Neural progenitor cell (in vitro differentiated cells): ENCODE measurements around the gene ACTR3. TPM values are rescaled to one million over a fixed set of nuclear protein-coding genes. Genes with fewer than 3 reads are reported as not detected.

Experiments used
- DNase-seq: peaks from one replicate; pipeline ENCODE4 v3.0.0-alpha.2; 2016; ENCODE audit warnings: low spot score
- H2AFZ ChIP-seq: fragments of 200-600 bp; sonication (generic); replicated peaks from 2 replicates; pipeline ENCODE4 v1.6.1; 2016; ENCODE audit warnings: antibody characterized with exemption
- H3F3A ChIP-seq: fragments of 200-600 bp; sonication (generic); 2 replicates; pipeline ENCODE4 v1.6.1; 2016; ENCODE audit warnings: antibody characterized with exemption, low read depth
- H3K27ac ChIP-seq: fragments of 200-600 bp; sonication (generic); 2 replicates; pipeline ENCODE4 v1.5.1; 2016; ENCODE audit warnings: mild to moderate bottlenecking
- H3K27me3 ChIP-seq: fragments of 200-600 bp; sonication (generic); 2 replicates; pipeline ENCODE4 v1.6.1; 2016; ENCODE audit warnings: mild to moderate bottlenecking, moderate library complexity
- H3K36me3 ChIP-seq: fragments of 200-600 bp; sonication (generic); 2 replicates; pipeline ENCODE4 v1.5.1; 2016
- H3K4me1 ChIP-seq: fragments of 200-600 bp; sonication (generic); 2 replicates; pipeline ENCODE4 v1.6.1; 2016; ENCODE audit warnings: mixed run types
- H3K4me2 ChIP-seq: fragments of 200-600 bp; sonication (generic); 2 replicates; pipeline ENCODE4 v1.6.1; 2016
- H3K4me3 ChIP-seq: fragments of 200-600 bp; sonication (generic); 2 replicates; pipeline ENCODE4 v1.5.1; 2016
- H3K79me2 ChIP-seq: fragments of 200-600 bp; sonication (generic); 2 replicates; pipeline ENCODE4 v1.6.1; 2016; ENCODE audit warnings: low read depth
- H3K9ac ChIP-seq: fragments of 200-600 bp; sonication (generic); 2 replicates; pipeline ENCODE4 v1.6.1; 2016
- H3K9me3 ChIP-seq: fragments of 200-600 bp; sonication (generic); 2 replicates; pipeline ENCODE4 v1.5.1; 2016; ENCODE audit warnings: low read depth
- H4K20me1 ChIP-seq: fragments of 200-600 bp; sonication (generic); 2 replicates; pipeline ENCODE4 v1.6.1; 2016; ENCODE audit warnings: low read depth
- H3K27ac Mint-ChIP-seq: 3 replicates; pipeline ENCODE4 v1.8.0; 2021; ENCODE audit warnings: mixed read lengths
- H3K27me3 Mint-ChIP-seq: 2 replicates; pipeline ENCODE4 v1.8.0; 2022; ENCODE audit warnings: low read depth, mild to moderate bottlenecking, inconsistent platforms, moderate library complexity, mixed read lengths; ENCODE audit not compliant: insufficient read depth
- H3K36me3 Mint-ChIP-seq: 3 replicates; pipeline ENCODE4 v1.8.0; 2021; ENCODE audit warnings: mixed read lengths
- H3K4me1 Mint-ChIP-seq: 3 replicates; pipeline ENCODE4 v1.8.0; 2021; ENCODE audit warnings: mixed read lengths
- H3K4me3 Mint-ChIP-seq: 3 replicates; pipeline ENCODE4 v1.8.0; 2021; ENCODE audit warnings: mild to moderate bottlenecking, moderate library complexity, mixed read lengths
- H3K9me3 Mint-ChIP-seq: 3 replicates; pipeline ENCODE4 v1.8.0; 2020; ENCODE audit warnings: mixed read lengths
- EZH2 ChIP-seq: fragments of 200-600 bp; sonication (generic); IDR thresholded peaks from 2 replicates; pipeline ENCODE4 v1.6.1; 2017; ENCODE audit warnings: antibody characterized with exemption, mild to moderate bottlenecking, moderate library complexity
- EZH2phosphoT487 ChIP-seq: fragments of 200-600 bp; sonication (generic); IDR thresholded peaks from 2 replicates; pipeline ENCODE4 v1.6.1; 2017; ENCODE audit warnings: antibody characterized with exemption
- total RNA-seq: library from RNA; depleted of rRNA; stranded (reverse); fragments of >200 nt; gene quantifications from 2 replicates; pipeline ENCODE4 v1.2.3, GENCODE V29; 2015; ENCODE audit warnings: low replicate concordance
- TF ChIP-seq, protein P1 (sequence below): fragments of 200-600 bp; sonication (generic); IDR thresholded peaks from 2 replicates; pipeline ENCODE4 v1.5.1; 2017; ENCODE audit warnings: antibody characterized with exemption, mild to moderate bottlenecking

Gene ACTR3
- total RNA-seq, 1 donor from 2014 or later, result 175 TPM

DNA sequence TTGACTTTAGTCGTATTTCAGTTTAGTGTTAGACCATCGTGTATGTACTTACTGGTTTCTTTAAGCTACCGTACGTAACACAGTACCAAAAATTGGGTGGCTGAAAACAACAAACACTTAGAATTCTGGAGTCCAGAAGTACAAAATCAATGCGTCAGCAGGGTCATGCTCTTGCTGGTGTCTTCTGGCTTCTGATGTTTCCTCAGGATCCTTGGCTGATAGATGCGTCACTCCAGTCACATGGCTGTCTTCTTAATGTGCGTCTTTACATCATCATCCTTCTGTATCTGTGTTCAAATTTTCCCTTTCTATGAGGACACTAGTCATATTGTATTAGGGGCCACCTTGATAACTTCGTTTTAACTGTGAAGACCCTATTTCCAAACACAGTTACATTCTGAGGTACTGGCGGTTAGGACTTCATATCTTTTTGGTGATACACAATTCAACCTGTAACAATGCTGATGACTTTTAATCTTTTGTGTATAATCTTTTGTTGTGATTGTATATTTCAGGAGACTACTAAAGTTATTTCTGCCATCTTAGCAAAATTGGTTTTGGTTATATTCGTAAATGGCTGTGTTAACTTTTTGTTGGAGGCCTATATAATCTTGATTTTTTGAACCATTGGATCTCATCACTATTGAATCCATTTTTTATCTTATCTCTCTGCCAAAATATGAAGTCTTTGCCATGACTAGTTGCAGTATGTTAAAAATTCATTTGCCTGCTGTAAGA lies 25.4 kb downstream of the ACTR3 start:
- H2AFZ ChIP-seq, result no peak overlapping the region
- no peak overlapping the region for H3K9ac ChIP-seq
- no peaks in the 10 kb centered on the region for H3K27me3 Mint-ChIP-seq
- peaks cover 48% of the 10 kb centered on the region for H3K36me3 Mint-ChIP-seq
- H3K9me3 ChIP-seq, result no peaks in the 10 kb centered on the region
- TF ChIP-seq EZH2 (no peak), EZH2phosphoT487 (no peak)
- TF ChIP-seq, protein P1, sequence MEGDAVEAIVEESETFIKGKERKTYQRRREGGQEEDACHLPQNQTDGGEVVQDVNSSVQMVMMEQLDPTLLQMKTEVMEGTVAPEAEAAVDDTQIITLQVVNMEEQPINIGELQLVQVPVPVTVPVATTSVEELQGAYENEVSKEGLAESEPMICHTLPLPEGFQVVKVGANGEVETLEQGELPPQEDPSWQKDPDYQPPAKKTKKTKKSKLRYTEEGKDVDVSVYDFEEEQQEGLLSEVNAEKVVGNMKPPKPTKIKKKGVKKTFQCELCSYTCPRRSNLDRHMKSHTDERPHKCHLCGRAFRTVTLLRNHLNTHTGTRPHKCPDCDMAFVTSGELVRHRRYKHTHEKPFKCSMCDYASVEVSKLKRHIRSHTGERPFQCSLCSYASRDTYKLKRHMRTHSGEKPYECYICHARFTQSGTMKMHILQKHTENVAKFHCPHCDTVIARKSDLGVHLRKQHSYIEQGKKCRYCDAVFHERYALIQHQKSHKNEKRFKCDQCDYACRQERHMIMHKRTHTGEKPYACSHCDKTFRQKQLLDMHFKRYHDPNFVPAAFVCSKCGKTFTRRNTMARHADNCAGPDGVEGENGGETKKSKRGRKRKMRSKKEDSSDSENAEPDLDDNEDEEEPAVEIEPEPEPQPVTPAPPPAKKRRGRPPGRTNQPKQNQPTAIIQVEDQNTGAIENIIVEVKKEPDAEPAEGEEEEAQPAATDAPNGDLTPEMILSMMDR, result no peak
- H3F3A ChIP-seq, result no peaks in the 10 kb centered on the region
- no peak overlapping the region for H3K4me3 ChIP-seq
- H3K4me2 ChIP-seq, result no peak overlapping the region
- no peaks in the 10 kb centered on the region for H3K4me1 ChIP-seq
- H3K9me3 Mint-ChIP-seq, result peaks cover 3% of the 10 kb centered on the region
- peaks cover 63% of the 10 kb centered on the region for H3K79me2 ChIP-seq
- H3K4me1 Mint-ChIP-seq, result no peaks in the 10 kb centered on the region
- DNase-seq, result no peak
- no peak overlapping the region for H3K4me3 Mint-ChIP-seq
- no peak overlapping the region for H3K27ac Mint-ChIP-seq
- H3K27ac ChIP-seq, result no peak overlapping the region
- no peaks in the 10 kb centered on the region for H3K27me3 ChIP-seq
- peaks cover 5% of the 10 kb centered on the region for H4K20me1 ChIP-seq
- H3K36me3 ChIP-seq, result peaks cover 12% of the 10 kb centered on the region

DNA sequence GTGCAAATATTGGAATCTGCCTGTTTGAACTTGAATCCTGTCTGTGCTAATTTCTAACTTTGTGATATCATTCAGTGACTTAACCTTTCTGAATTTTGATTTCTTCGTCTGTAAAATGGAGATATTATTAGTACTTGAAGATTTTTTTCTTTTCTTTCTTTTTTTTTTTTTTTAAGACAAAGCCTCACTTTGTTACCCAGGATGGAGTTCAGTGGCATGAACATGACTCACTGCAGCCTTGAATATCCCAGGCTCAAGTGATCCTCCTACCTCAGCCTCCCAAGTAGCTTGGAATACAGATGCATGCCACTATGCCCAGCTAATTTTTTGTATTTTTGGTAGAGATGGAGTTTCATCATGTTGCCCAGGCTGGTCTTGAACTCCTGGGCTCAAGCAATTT lies 28.3 kb downstream of the ACTR3 start:
- H3K4me1 ChIP-seq, result no peaks in the 10 kb centered on the region
- H3K9me3 ChIP-seq, result no peaks in the 10 kb centered on the region
- H3K27ac ChIP-seq, result no peak overlapping the region
- DNase-seq, result no peak
- H3K36me3 Mint-ChIP-seq, result peaks cover 43% of the 10 kb centered on the region
- H3K79me2 ChIP-seq, result peaks cover 58% of the 10 kb centered on the region
- no peak overlapping the region for H3K4me3 ChIP-seq
- no peak overlapping the region for H3K4me3 Mint-ChIP-seq
- H3K9ac ChIP-seq, result no peak overlapping the region
- no peaks in the 10 kb centered on the region for H3K4me1 Mint-ChIP-seq
- no peak overlapping the region for H3K27ac Mint-ChIP-seq
- no peaks in the 10 kb centered on the region for H3K27me3 Mint-ChIP-seq
- TF ChIP-seq, protein P1, result no peak
- TF ChIP-seq EZH2 (no peak), EZH2phosphoT487 (no peak)
- H3K27me3 ChIP-seq, result no peaks in the 10 kb centered on the region
- H4K20me1 ChIP-seq, result no peaks in the 10 kb centered on the region
- no peaks in the 10 kb centered on the region for H3F3A ChIP-seq
- H3K9me3 Mint-ChIP-seq, result peaks cover 3% of the 10 kb centered on the region
- peaks cover 12% of the 10 kb centered on the region for H3K36me3 ChIP-seq
- H3K4me2 ChIP-seq, result no peak overlapping the region
- H2AFZ ChIP-seq, result no peak overlapping the region

DNA sequence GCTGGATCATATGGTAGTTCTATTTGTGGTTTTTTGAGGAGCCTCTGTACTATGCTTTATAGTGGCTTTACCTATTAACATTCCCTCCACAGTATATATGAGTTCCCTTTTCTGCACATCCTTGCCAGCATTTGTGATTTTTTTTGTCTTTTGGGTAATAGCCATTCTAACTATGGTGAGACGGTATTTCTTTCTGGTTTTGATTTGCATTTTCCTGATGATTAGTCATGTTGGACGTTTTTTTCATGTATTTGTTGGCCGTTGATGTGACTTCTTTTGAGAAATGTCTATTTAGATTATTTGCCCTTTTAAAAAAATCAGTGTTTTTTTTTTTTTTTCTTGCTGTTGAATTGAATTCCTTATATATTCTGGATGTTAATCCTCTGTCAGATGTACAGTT lies 31.1 kb downstream of the ACTR3 start:
- Mint-ChIP-seq H3K27me3 (no peaks in the 10 kb centered on the region), H3K27ac (no peak overlapping the region), H3K4me1 (no peaks in the 10 kb centered on the region), H3K9me3 (peaks cover 3% of the 10 kb centered on the region), H3K4me3 (no peak overlapping the region), H3K36me3 (peaks cover 37% of the 10 kb centered on the region)
- H4K20me1 ChIP-seq, result no peaks in the 10 kb centered on the region
- H3K79me2 ChIP-seq, result peaks cover 64% of the 10 kb centered on the region
- H3K36me3 ChIP-seq, result peaks cover 12% of the 10 kb centered on the region
- DNase-seq, result no peak
- H3F3A ChIP-seq, result no peaks in the 10 kb centered on the region
- no peak overlapping the region for H3K27ac ChIP-seq
- H3K9me3 ChIP-seq, result no peaks in the 10 kb centered on the region
- H3K27me3 ChIP-seq, result no peaks in the 10 kb centered on the region
- no peak overlapping the region for H3K9ac ChIP-seq
- no peaks in the 10 kb centered on the region for H3K4me1 ChIP-seq
- TF ChIP-seq EZH2, result no peak
- no peak for TF ChIP-seq EZH2phosphoT487
- TF ChIP-seq, protein P1, result no peak
- H2AFZ ChIP-seq, result no peak overlapping the region
- H3K4me2 ChIP-seq, result no peak overlapping the region
- no peak overlapping the region for H3K4me3 ChIP-seq
